Suprapubic skin (tissue), 4 donors: ENCODE results near the gene SLC48A1. TPM values are rescaled to one million over a fixed set of nuclear protein-coding genes. Genes with fewer than 3 reads are reported as not detected.

Experiments used
- DNase-seq, 2 donors: peaks; one replicate each; pipeline ENCODE4 v3.0.0-alpha.2; 2019; ENCODE audit warnings: low spot score in 2 of 2
- H3K27ac ChIP-seq: fragments of 200-600 bp; sonication (generic); one replicate; pipeline ENCODE4 v1.5.1; 2019
- H3K27me3 ChIP-seq: fragments of 200-600 bp; sonication (generic); one replicate; pipeline ENCODE4 v1.5.1; 2019
- H3K36me3 ChIP-seq: fragments of 200-600 bp; sonication (generic); one replicate; pipeline ENCODE4 v1.5.1; 2019
- H3K4me1 ChIP-seq: fragments of 200-600 bp; sonication (generic); one replicate; pipeline ENCODE4 v1.5.1; 2019
- H3K4me3 ChIP-seq: fragments of 200-600 bp; sonication (generic); one replicate; pipeline ENCODE4 v1.5.1; 2019; ENCODE audit warnings: mild to moderate bottlenecking
- H3K9me3 ChIP-seq: fragments of 200-600 bp; sonication (generic); one replicate; pipeline ENCODE4 v1.5.1; 2019
- CTCF ChIP-seq, 2 donors: fragments of 200-600 bp in 1 of 2; fragments of 450-650 bp in 1 of 2; sonication (generic) in 1 of 2; IDR thresholded peaks; one replicate each; pipeline ENCODE4 v1.5.1; 2016 to 2019; ENCODE audit warnings: antibody characterized with exemption in 2 of 2, mild to moderate bottlenecking in 1 of 2, moderate library complexity in 1 of 2
- EP300 ChIP-seq: sonication (generic); formaldehyde crosslinking; IDR thresholded peaks from one replicate; pipeline ENCODE4 v1.6.1; 2017; ENCODE audit warnings: antibody characterized with exemption
- POLR2A ChIP-seq, 2 donors: fragments of 450-650 bp; IDR thresholded peaks; one replicate each; pipeline ENCODE4 v1.6.1; 2017; ENCODE audit warnings: antibody characterized with exemption in 2 of 2, mild to moderate bottlenecking in 2 of 2, moderate library complexity in 2 of 2
- POLR2AphosphoS5 ChIP-seq, 3 donors: sonication (generic); formaldehyde crosslinking; IDR thresholded peaks; one replicate each; pipeline ENCODE4 v1.6.1; 2017; ENCODE audit warnings: antibody characterized with exemption in 3 of 3
- WGBS: methylation state at CpG from one replicate; pipeline ENCODE4 v1.1.5; 2018; 5-methylcytosine and 5-hydroxymethylcytosine counted together
- total RNA-seq, 4 donors: library from RNA; depleted of rRNA; stranded (reverse); fragments of >200 nt; gene quantifications; one replicate each; pipeline ENCODE4 v1.1.0, GENCODE V29; 2016

SLC48A1 gene
- total RNA-seq, 4 donors from 2014 or later = 38.2 to 53.6 (median 44.7) TPM

GRCh38 chr12:47744778-47745436, 28.1 kb upstream of the SLC48A1 start:
- Histone ChIP-seq H3K4me3 (no peak overlapping the region), H3K9me3 (no peaks in the 10 kb centered on the region), H3K27ac (no peak overlapping the region), H3K36me3 (peaks cover 4% of the 10 kb centered on the region), H3K4me1 (peaks cover 34% of the 10 kb centered on the region), H3K27me3 (no peaks in the 10 kb centered on the region)
- TF ChIP-seq CTCF (IDR thresholded peaks at IDR 0.05) (no peak), POLR2AphosphoS5 (IDR thresholded peaks at IDR 0.05) (no peak), POLR2A (IDR thresholded peaks at IDR 0.05) (no peak), EP300 (no peak)
- DNase-seq = no peak
- WGBS = 90% methylated on average over 8 of the region's 8 CpGs

- Histone ChIP-seq H3K4me1 (peaks cover 28% of the 10 kb centered on the region), H3K4me3 (no peak overlapping the region), H3K9me3 (no peaks in the 10 kb centered on the region), H3K27me3 (no peaks in the 10 kb centered on the region), H3K27ac (no peak overlapping the region), H3K36me3 (peaks cover 4% of the 10 kb centered on the region)
- WGBS = 83% methylated on average over 16 of the region's 16 CpGs
- TF ChIP-seq CTCF (IDR thresholded peaks at IDR 0.05) (no peak), EP300 (no peak), POLR2A (IDR thresholded peaks at IDR 0.05) (no peak)
- DNase-seq = no peak
Observed at GRCh38 chr12:47745485-47746041, 27.5 kb upstream of the SLC48A1 start.

- DNase-seq = no peak
- no peak for TF ChIP-seq CTCF (IDR thresholded peaks at IDR 0.05)
- TF ChIP-seq POLR2A (IDR thresholded peaks at IDR 0.05) = no peak
- TF ChIP-seq EP300 = no peak
- no peak for TF ChIP-seq POLR2AphosphoS5 (IDR thresholded peaks at IDR 0.05)
- H3K36me3 ChIP-seq = peaks cover 4% of the 10 kb centered on the region
- no peak overlapping the region for H3K27ac ChIP-seq
- peaks cover 25% of the 10 kb centered on the region for H3K4me1 ChIP-seq
- H3K4me3 ChIP-seq = no peak overlapping the region
- 87% methylated on average over 5 of the region's 5 CpGs for WGBS
- no peaks in the 10 kb centered on the region for H3K27me3 ChIP-seq
- no peaks in the 10 kb centered on the region for H3K9me3 ChIP-seq
Observed at GRCh38 chr12:47746073-47746472, 27.0 kb upstream of the SLC48A1 start.

GRCh38 chr12:47746523-47746922, 26.5 kb upstream of the SLC48A1 start:
- no peak for TF ChIP-seq POLR2AphosphoS5 (IDR thresholded peaks at IDR 0.05)
- Histone ChIP-seq H3K36me3 (peaks cover 4% of the 10 kb centered on the region), H3K9me3 (no peaks in the 10 kb centered on the region), H3K4me3 (no peak overlapping the region), H3K27me3 (no peaks in the 10 kb centered on the region), H3K4me1 (peaks cover 25% of the 10 kb centered on the region), H3K27ac (no peak overlapping the region)
- no peak for DNase-seq
- 87% methylated on average over 6 of the region's 7 CpGs for WGBS

GRCh38 chr12:47747126-47747525, 25.9 kb upstream of the SLC48A1 start:
- Histone ChIP-seq H3K9me3 (no peaks in the 10 kb centered on the region), H3K4me3 (no peak overlapping the region), H3K36me3 (peaks cover 4% of the 10 kb centered on the region), H3K4me1 (peaks cover 25% of the 10 kb centered on the region), H3K27me3 (no peaks in the 10 kb centered on the region), H3K27ac (no peak overlapping the region)
- DNase-seq = no peak
- 86% methylated on average over 4 of the region's 4 CpGs for WGBS
- TF ChIP-seq CTCF (IDR thresholded peaks at IDR 0.05) = no peak
